ENCODE measurements around the gene CCL27. TPM values are rescaled to one million over a fixed set of nuclear protein-coding genes. Genes with fewer than 3 reads are reported as not detected.

The CCL27 gene
- total RNA-seq, 2 experiments from 2014 or later = 0.23 TPM; not detected in 1

GRCh38 chr9:34691936-34692315, 29.5 kb upstream of the CCL27 start:
- Mint-ChIP-seq H3K36me3 (ENCODE audit: low read depth) (no peaks in the 10 kb centered on the region), H3K4me3 (no peak overlapping the region), H3K27me3 (no peaks in the 10 kb centered on the region), H3K27ac (no peak overlapping the region), H3K9me3 (ENCODE audit: low read depth) (no peaks in the 10 kb centered on the region), H3K4me1 (no peaks in the 10 kb centered on the region)
- intact Hi-C loops (cut with DNase I, micrococcal nuclease) = no loop called here
- DNase-seq = no peak
- CTCF ChIA-PET = interaction anchor here (0.7 to 4.0 kb wide), 3 partner anchors 8 to 1211 kb away, joined by 3 to 25 read pairs (median 4); no protein-coding TSS in a partner anchor
- POLR2A ChIA-PET = no interaction called here
- no peak for ATAC-seq

GRCh38 chr9:34690983-34691935, 28.8 kb upstream of the CCL27 start, which contains the start of gene CCL19:
Gene CCL19 (minus strand): TSS chr9:34691276. CDS start chr9:34691139, 137 bp downstream.
- Mint-ChIP-seq H3K4me1 (no peaks in the 10 kb centered on the region), H3K36me3 (ENCODE audit: low read depth) (no peaks in the 10 kb centered on the region), H3K9me3 (ENCODE audit: low read depth) (no peaks in the 10 kb centered on the region), H3K27me3 (no peaks in the 10 kb centered on the region), H3K4me3 (no peak within 1 kb of the TSS), H3K27ac (no peak within 1 kb of the TSS)
- no peak for ATAC-seq
- no peak for DNase-seq
- intact Hi-C loops (cut with DNase I, micrococcal nuclease) = no loop called here
- CTCF ChIA-PET = interaction anchor here (0.8 to 4.0 kb wide), 3 partner anchors 9 to 57 kb away, joined by 3 to 25 read pairs (median 3); no protein-coding TSS in a partner anchor
- POLR2A ChIA-PET = interaction anchor here (0.6 kb wide), 1 partner anchor 878 kb away, joined by 8 read pairs; no protein-coding TSS in a partner anchor

- peaks cover 1% of the 10 kb centered on the region for H3K4me1 Mint-ChIP-seq
- H3K9me3 Mint-ChIP-seq (ENCODE audit: low read depth) = no peaks in the 10 kb centered on the region
- CTCF ChIA-PET = interaction anchor here (1.7 kb wide), 1 partner anchor 13 kb away, joined by 4 read pairs; no protein-coding TSS in a partner anchor
Observed at GRCh38 chr9:34689512-34689911, 27.1 kb upstream of the CCL27 start.

GRCh38 chr9:34689116-34689470, 26.6 kb upstream of the CCL27 start:
- H3K9me3 Mint-ChIP-seq (ENCODE audit: low read depth) = no peaks in the 10 kb centered on the region
- H3K4me1 Mint-ChIP-seq = peaks cover 5% of the 10 kb centered on the region
- H3K27me3 Mint-ChIP-seq = no peaks in the 10 kb centered on the region
- peaks cover under 1% of the 10 kb centered on the region for H3K36me3 Mint-ChIP-seq (ENCODE audit: low read depth)
- H3K27ac Mint-ChIP-seq = no peak overlapping the region
- intact Hi-C loops (cut with DNase I, micrococcal nuclease) = no loop called here
- ATAC-seq = no peak
- H3K4me3 Mint-ChIP-seq = no peak overlapping the region
- POLR2A ChIA-PET = no interaction called here
- CTCF ChIA-PET = interaction anchor here (1.7 kb wide), 1 partner anchor 13 kb away, joined by 4 read pairs; no protein-coding TSS in a partner anchor
- DNase-seq = no peak

More at GRCh38 chr9:34689512-34689911, 27.1 kb upstream of the CCL27 start:
- DNase-seq = no peak
- Mint-ChIP-seq H3K4me3 (no peak overlapping the region), H3K36me3 (ENCODE audit: low read depth) (no peaks in the 10 kb centered on the region), H3K27me3 (no peaks in the 10 kb centered on the region), H3K27ac (no peak overlapping the region)
- intact Hi-C loops (cut with DNase I, micrococcal nuclease) = no loop called here
- ATAC-seq = no peak
- POLR2A ChIA-PET = no interaction called here

- no peaks in the 10 kb centered on the region for H3K9me3 Mint-ChIP-seq (ENCODE audit: low read depth)
- intact Hi-C loops (cut with DNase I, micrococcal nuclease) = no loop called here
- H3K27me3 Mint-ChIP-seq = no peaks in the 10 kb centered on the region
- ChIA-PET POLR2A (no interaction called here), CTCF (interaction anchor here (0.7 to 1.7 kb wide), 3 partner anchors 14 to 75 kb away, joined by 3 to 4 read pairs (median 4); no protein-coding TSS in a partner anchor)
- H3K27ac Mint-ChIP-seq = no peak overlapping the region
- peaks cover 3% of the 10 kb centered on the region for H3K36me3 Mint-ChIP-seq (ENCODE audit: low read depth)
- H3K4me1 Mint-ChIP-seq = peaks cover 9% of the 10 kb centered on the region
- ATAC-seq (no peak), DNase-seq (no peak)
- H3K4me3 Mint-ChIP-seq = no peak overlapping the region
Observed at GRCh38 chr9:34688329-34689115, 26.1 kb upstream of the CCL27 start.

GRCh38 chr9:34687276-34688030, 25.0 kb upstream of the CCL27 start:
- Mint-ChIP-seq H3K36me3 (ENCODE audit: low read depth) (peaks cover 3% of the 10 kb centered on the region), H3K4me1 (peaks cover 9% of the 10 kb centered on the region), H3K9me3 (ENCODE audit: low read depth) (no peaks in the 10 kb centered on the region), H3K4me3 (no peak overlapping the region), H3K27me3 (no peaks in the 10 kb centered on the region), H3K27ac (no peak overlapping the region)
- ChIA-PET CTCF (interaction anchor here (1.4 to 2.9 kb wide), 3 partner anchors 14 to 311 kb away, joined by 3 to 26 read pairs (median 4); no protein-coding TSS in a partner anchor), POLR2A (no interaction called here)
- no peak for DNase-seq
- intact Hi-C loops (cut with DNase I, micrococcal nuclease) = no loop called here
- no peak for ATAC-seq

GRCh38 chr9:34686732-34687131, 24.3 kb upstream of the CCL27 start:
- H3K9me3 Mint-ChIP-seq (ENCODE audit: low read depth) = no peaks in the 10 kb centered on the region
- no peak overlapping the region for H3K4me3 Mint-ChIP-seq
- H3K27ac Mint-ChIP-seq = no peak overlapping the region
- no peak for ATAC-seq
- H3K27me3 Mint-ChIP-seq = no peaks in the 10 kb centered on the region
- DNase-seq = no peak
- peaks cover 3% of the 10 kb centered on the region for H3K36me3 Mint-ChIP-seq (ENCODE audit: low read depth)
- CTCF ChIA-PET = interaction anchor here (0.6 to 2.9 kb wide), 6 partner anchors 15 to 320 kb away, joined by 3 to 26 read pairs (median 3); no protein-coding TSS in a partner anchor
- peaks cover 9% of the 10 kb centered on the region for H3K4me1 Mint-ChIP-seq
- POLR2A ChIA-PET = no interaction called here
- intact Hi-C loops (cut with DNase I, micrococcal nuclease) = no loop called here

GRCh38 chr9:34686231-34686630, 23.8 kb upstream of the CCL27 start:
- no peak for ATAC-seq
- no peaks in the 10 kb centered on the region for H3K9me3 Mint-ChIP-seq (ENCODE audit: low read depth)
- H3K4me3 Mint-ChIP-seq = no peak overlapping the region
- POLR2A ChIA-PET = no interaction called here
- H3K4me1 Mint-ChIP-seq = peaks cover 9% of the 10 kb centered on the region
- no peak for DNase-seq
- H3K27me3 Mint-ChIP-seq = no peaks in the 10 kb centered on the region
- intact Hi-C loops (cut with DNase I, micrococcal nuclease) = no loop called here
- no peak overlapping the region for H3K27ac Mint-ChIP-seq
- H3K36me3 Mint-ChIP-seq (ENCODE audit: low read depth) = peaks cover 3% of the 10 kb centered on the region
- CTCF ChIA-PET = interaction anchor here (0.7 to 2.9 kb wide), 6 partner anchors 16 to 313 kb away, joined by 3 to 26 read pairs (median 3); no protein-coding TSS in a partner anchor

GRCh38 chr9:34685591-34685990, 23.1 kb upstream of the CCL27 start:
- ChIA-PET CTCF (interaction anchor here (0.9 to 2.9 kb wide), 4 partner anchors 9 to 37 kb away, joined by 3 to 26 read pairs (median 4); no protein-coding TSS in a partner anchor), POLR2A (no interaction called here)
- Mint-ChIP-seq H3K27me3 (no peaks in the 10 kb centered on the region), H3K36me3 (ENCODE audit: low read depth) (peaks cover 3% of the 10 kb centered on the region), H3K4me1 (peaks cover 9% of the 10 kb centered on the region), H3K9me3 (ENCODE audit: low read depth) (no peaks in the 10 kb centered on the region), H3K27ac (no peak overlapping the region), H3K4me3 (no peak overlapping the region)
- DNase-seq = no peak
- ATAC-seq = no peak
- intact Hi-C loops (cut with DNase I, micrococcal nuclease) = no loop called here

- Mint-ChIP-seq H3K27ac (no peak overlapping the region), H3K27me3 (no peaks in the 10 kb centered on the region), H3K9me3 (ENCODE audit: low read depth) (no peaks in the 10 kb centered on the region), H3K4me3 (no peak overlapping the region), H3K36me3 (ENCODE audit: low read depth) (peaks cover 3% of the 10 kb centered on the region), H3K4me1 (peaks cover 9% of the 10 kb centered on the region)
- ChIA-PET CTCF (interaction anchor here (1.0 to 2.9 kb wide), 4 partner anchors 9 to 36 kb away, joined by 3 to 26 read pairs (median 6); no protein-coding TSS in a partner anchor), POLR2A (no interaction called here)
- no peak for ATAC-seq
- no peak for DNase-seq
- intact Hi-C loops (cut with DNase I, micrococcal nuclease) = loop anchor here in 1 of 2 experiments (1.0 kb wide), 1 partner anchor 16 kb away; no protein-coding TSS in a partner anchor
Observed at GRCh38 chr9:34684816-34685215, 22.4 kb upstream of the CCL27 start.

All from activated CD4-positive, alpha-beta T cell treated with anti-CD3 and anti-CD28 coated beads for 36 hours (primary cell).